Pulmonary artery endothelial cell (primary cell): ENCODE data around the gene HTRA3. TPM values are rescaled to one million over a fixed set of nuclear protein-coding genes. Genes with fewer than 3 reads are reported as not detected.

ENCODE experiments used
- DNase-seq: peaks from one replicate; pipeline ENCODE4 v3.0.0-alpha.2; 2011; ENCODE audit warnings: low read depth, low spot score
- total RNA-seq: library from RNA; depleted of rRNA; stranded (reverse); fragments of >200 nt; gene quantifications from 2 replicates; pipeline ENCODE4 v1.2.3, GENCODE V29; 2014

The HTRA3 gene
- total RNA-seq, 1 donor from 2014 or later, result 3.3 TPM

- DNase-seq, result no peak
Observed at GRCh38 chr4:8247047-8247930, 22.3 kb upstream of the HTRA3 start.

DNA sequence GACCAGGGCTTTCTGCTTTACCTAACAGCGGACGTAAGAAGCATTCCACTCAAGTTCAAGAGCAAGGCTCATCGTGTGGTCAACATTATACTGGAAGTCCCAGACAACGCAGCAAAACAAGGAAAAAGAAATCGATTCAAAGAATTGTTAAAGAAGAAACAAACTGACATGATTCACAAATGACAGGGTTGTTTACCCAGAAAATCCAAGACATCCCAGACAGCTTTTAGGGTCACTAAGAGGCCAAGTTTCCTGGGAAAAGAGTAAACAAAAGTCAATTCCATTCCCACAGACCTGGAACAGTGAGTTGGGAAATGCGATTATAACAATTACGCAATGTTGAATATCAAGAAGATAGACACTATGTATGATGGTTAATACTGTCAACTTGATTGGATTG is 21.5 kb upstream of the HTRA3 start:
- no peak for DNase-seq

- no peak for DNase-seq
Observed at GRCh38 chr4:8250227-8250626, 19.3 kb upstream of the HTRA3 start.

- no peak for DNase-seq
Observed at GRCh38 chr4:8250637-8251036, 18.9 kb upstream of the HTRA3 start.

- DNase-seq, result no peak
Observed at GRCh38 chr4:8251110-8251883, 18.3 kb upstream of the HTRA3 start.

- DNase-seq, result no peak
Observed at GRCh38 chr4:8252301-8253173, 17.0 kb upstream of the HTRA3 start.

DNA sequence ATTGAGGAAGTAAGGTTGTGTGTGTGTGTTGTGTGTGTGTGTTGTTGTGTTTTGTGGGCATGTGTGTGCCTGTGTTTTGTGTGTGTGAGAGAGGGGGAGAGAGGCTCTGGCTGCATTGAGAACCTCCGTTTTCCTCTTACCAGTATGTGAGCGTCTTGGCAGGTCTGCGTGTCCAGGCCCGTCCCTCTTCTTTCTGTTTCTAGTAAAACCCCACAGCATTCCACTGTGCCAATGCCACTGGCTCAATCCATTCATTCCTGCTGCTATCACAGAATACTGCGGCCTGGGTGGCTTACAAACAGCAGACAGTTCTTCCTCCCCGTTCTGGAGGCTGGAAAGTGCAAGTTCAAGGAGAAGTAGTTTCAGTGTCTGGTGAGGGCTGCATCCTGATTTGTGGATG is 15.5 kb upstream of the HTRA3 start:
- no peak for DNase-seq

DNA sequence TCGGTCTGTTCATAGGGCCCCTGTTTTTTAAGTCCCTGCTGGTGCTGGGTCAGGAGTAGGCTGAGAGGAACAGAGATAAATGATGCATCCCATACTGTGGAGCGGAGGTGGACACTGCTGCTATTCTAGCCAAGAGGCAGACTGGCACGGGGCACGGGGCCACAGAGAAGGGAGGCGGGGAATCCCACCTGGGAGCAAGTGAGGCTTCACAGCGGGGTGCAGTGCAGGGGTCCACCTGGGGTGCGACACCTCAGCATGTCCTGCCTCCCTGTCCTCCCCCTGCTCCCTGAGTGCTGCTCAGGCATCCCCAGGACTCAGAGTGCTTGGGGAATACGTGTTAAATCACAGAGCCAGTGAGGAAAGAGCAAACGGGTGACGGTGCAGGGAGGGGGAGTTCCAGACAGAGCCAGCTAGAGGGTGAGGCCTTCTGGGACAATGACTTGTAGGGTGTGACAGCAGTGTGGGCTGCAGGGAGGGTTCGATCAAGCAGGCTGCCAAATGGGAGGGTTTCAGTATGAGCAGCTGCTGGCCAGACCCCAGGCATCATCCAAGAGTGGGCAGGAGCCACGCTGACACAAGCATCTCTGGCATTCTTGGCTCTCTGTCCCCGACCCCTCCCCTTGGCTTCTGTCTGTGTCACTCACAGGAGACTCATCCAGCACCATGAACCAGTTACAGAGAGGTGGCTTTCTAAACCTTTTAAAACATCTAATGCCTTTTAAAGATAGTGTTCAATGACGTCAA is 13.7 kb upstream of the HTRA3 start:
- no peak for DNase-seq

GRCh38 chr4:8257854-8258253 is 11.7 kb upstream of the HTRA3 start:
- no peak for DNase-seq

DNA sequence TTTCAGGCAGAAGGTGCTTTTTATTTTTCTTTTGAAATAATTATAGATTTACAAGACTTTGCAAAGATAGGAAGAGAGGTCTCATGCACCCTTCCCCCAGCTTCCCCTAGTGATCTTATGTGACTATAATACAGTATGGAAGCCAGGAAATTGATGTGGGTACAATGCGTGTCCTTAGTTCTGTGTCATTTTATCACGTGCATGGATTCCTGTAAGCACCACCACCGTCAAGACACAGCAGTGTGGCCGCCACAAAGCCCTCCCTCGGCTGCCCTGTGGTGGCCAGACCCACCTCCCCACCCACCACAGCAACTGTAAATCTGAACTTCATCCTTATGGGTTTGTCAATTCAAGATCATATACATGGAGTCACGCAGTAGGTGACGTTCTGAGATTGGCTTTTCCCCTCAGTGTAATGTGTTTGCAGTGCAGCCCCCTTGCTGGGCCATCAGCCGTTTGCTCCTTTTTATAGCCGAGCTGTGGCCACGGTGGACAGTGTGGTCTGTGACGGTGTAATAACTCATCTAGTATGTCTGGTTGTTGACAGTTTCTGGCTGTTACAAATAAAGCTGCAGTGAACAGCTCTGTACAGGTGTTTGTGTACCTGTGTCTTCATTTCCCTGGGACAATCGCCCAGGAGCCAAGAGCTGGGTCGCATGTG is 10.9 kb upstream of the HTRA3 start:
- DNase-seq, result no peak

GRCh38 chr4:8259743-8260430 is 9.7 kb upstream of the HTRA3 start:
- no peak for DNase-seq

- no peak for DNase-seq
Observed at GRCh38 chr4:8260656-8261111, 8.9 kb upstream of the HTRA3 start.

- no peak for DNase-seq
Observed at GRCh38 chr4:8261851-8262535, 7.6 kb upstream of the HTRA3 start.

GRCh38 chr4:8262637-8263322 is 6.8 kb upstream of the HTRA3 start:
- no peak for DNase-seq

DNA sequence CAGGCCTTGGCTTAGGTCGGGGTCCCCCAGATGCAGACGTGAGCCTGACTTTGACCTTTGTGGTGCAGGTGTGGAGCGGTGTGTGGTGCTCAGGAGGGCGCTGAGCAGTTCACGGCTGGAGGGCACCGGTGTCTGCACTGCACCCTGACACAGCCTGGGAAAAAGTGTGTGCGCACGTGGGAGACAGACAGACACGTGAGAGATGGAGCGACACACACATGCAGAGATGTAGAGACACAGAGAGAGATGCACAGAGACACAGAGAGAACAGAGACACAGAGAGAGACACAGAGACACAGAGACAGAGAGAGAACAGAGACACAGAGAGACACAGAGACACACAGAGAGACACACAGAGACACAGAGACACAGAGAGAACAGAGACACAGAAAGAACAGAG is 6.2 kb upstream of the HTRA3 start:
- no peak for DNase-seq

DNA sequence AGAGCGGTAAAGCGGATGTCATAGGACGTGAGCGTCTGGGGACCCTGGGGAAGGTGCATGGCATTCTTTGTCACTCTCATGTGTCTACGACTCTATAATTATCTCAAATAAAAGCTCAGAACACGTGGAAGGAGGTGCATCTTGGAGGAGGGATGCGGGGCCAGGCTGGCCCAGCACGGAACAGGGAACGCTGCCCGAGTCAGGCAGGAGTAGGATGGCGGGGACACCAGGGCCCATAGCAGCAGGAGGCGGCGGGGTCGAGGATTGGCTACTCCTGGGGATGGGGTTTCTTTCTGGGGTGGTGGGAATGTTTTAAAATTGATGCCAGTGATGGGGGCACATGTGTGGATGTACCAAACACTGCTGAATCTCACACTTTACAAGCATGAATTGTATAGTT is 5.4 kb upstream of the HTRA3 start:
- DNase-seq, result no peak

DNA sequence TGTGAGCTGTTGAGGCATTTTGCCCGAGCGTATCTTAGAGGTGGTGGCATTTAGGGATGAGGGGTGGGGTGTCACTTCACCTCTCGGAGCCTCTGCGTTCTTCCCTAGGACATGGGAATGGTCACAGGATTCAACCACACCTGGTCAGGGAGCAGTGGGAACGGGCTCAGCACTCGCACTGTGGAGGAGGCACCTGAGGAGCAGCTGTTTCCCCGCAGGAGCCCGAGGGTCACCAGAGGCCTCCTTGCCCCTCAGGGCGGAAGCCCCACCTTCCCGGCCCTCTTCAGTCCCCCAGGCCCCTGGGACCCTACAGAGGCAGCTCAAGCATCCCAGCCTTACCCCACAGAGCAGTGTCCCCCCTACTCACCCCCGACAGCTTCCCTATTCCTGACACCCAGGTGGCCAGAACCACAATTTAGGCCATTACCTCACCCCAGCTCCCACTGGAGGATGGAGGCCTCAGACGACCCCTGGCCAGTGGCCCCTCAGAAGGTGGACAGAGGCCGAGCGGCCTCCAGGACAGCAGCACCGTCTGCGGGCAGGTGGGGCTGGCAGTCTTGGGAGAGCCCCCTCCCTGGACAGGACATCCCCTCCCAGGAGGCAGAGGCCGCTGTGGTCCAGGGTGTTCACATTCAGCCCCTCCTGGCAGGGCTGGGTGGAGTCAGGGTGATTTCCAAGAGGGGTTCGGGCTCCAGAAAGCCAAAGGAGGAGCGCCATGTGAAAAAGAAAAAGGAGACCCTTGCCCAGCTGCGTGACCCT is 4.2 kb upstream of the HTRA3 start:
- no peak for DNase-seq

DNA sequence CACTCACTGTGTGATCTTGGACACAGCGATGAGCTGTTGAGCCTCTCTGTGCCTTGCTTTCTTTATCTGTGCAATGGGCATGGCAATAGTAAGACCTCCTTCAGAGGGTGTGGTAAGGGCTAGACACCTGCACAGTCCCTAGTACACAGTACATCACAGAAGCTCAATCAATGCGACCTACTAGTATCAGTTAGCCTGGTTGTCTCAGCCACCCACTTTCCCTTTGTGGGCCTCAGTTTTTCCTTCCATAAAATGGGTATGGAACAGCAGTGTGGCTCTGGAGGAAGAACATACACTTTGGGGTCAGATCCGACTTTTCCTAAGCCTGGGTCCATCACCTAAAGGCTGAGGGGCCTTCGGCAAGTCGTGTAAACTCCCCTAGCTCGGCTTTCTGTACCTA is 3.5 kb upstream of the HTRA3 start:
- no peak for DNase-seq
